NCI-H187 treated with DMSO at 0.1 percent for 48 hours (cell line): ENCODE measurements around the gene F8.
A peak's percentile ranks its signal among the peaks of the same experiment; 100 is the strongest.

ENCODE experiments used
- DNase-seq: peaks from one replicate; lab custom pipeline; 2025; lab: John Stamatoyannopoulos, UW

Gene F8

GRCh38 chrX:155022585-155022984, at the start of gene F8:
Gene F8, minus strand, starts transcription at chrX:155022723. Its CDS starts 171 bp downstream, at chrX:155022552.
- no peak for DNase-seq

- no peak for DNase-seq
Observed at GRCh38 chrX:155071694-155072280, 49.3 kb upstream of the F8 start.

- peak; percentile 66 for DNase-seq
Observed at GRCh38 chrX:155070975-155071693, 48.6 kb upstream of the F8 start, which contains the start of the genes BRCC3, CMC4 and MTCP1. Gene BRCC3, plus strand, starts transcription at chrX:155071508. Its CDS starts 20 bp downstream, at chrX:155071528. Gene CMC4, minus strand, starts transcription at chrX:155071136. Its CDS starts 7,113 bp downstream, at chrX:155064023. Gene MTCP1, minus strand, starts transcription at chrX:155071136. Its CDS starts 5,126 bp downstream, at chrX:155066010.

- no peak for DNase-seq
Observed at GRCh38 chrX:155070663-155070974, 48.1 kb upstream of the F8 start.

- DNase-seq, result no peak
Observed at GRCh38 chrX:155070038-155070437, 47.5 kb upstream of the F8 start.

- DNase-seq, result no peak
Observed at GRCh38 chrX:155069414-155069813, 46.9 kb upstream of the F8 start.

- DNase-seq, result no peak
Observed at GRCh38 chrX:155068165-155068564, 45.6 kb upstream of the F8 start.

- no peak for DNase-seq
Observed at GRCh38 chrX:155065035-155065734, 42.7 kb upstream of the F8 start.

- DNase-seq, result no peak
Observed at GRCh38 chrX:155061760-155062159, 39.2 kb upstream of the F8 start.

- no peak for DNase-seq
Observed at GRCh38 chrX:155056877-155057792, 34.6 kb upstream of the F8 start.

GRCh38 chrX:155056471-155056870, 33.9 kb upstream of the F8 start:
- no peak for DNase-seq

- DNase-seq, result no peak
Observed at GRCh38 chrX:155055494-155055893, 33.0 kb upstream of the F8 start.

- DNase-seq, result no peak
Observed at GRCh38 chrX:155054255-155054654, 31.7 kb upstream of the F8 start.

GRCh38 chrX:155053656-155054055, 31.1 kb upstream of the F8 start:
- no peak for DNase-seq

- no peak for DNase-seq
Observed at GRCh38 chrX:155052738-155053498, 30.4 kb upstream of the F8 start.

- DNase-seq, result no peak
Observed at GRCh38 chrX:155048977-155049619, 26.6 kb upstream of the F8 start.

- no peak for DNase-seq
Observed at GRCh38 chrX:155046811-155047528, 24.4 kb upstream of the F8 start.

- no peak for DNase-seq
Observed at GRCh38 chrX:155046129-155046810, 23.7 kb upstream of the F8 start.

- no peak for DNase-seq
Observed at GRCh38 chrX:155035688-155036087, 13.2 kb upstream of the F8 start.
